OCI-LY3 (cell line): Measurements from ENCODE around the gene FAM76B.

Source experiments
- CTCF ChIP-seq: fragments of 200-600, 300-600 bp; sonication (generic); IDR thresholded peaks from 2 replicates; pipeline ENCODE4 v1.5.1; 2014; ENCODE audit warnings: antibody characterized with exemption, low read length, low read depth
- EZH2phosphoT487 ChIP-seq: fragments of 200-600 bp; shearing (Covaris generic); IDR thresholded peaks from 2 replicates; pipeline ENCODE4 v1.6.1; 2018; ENCODE audit warnings: antibody characterized with exemption, mixed run types, low read depth

GRCh38 chr11:95799546-95799945 lies 10.0 kb upstream of the FAM76B start:
- no peak for TF ChIP-seq CTCF
- TF ChIP-seq EZH2phosphoT487, result no peak
